MM.1S (cell line): ENCODE results near the gene TMEM154.

Experiments
- EZH2 ChIP-seq: fragments of 300-600 bp; sonication (generic); optimal IDR thresholded peaks from 2 replicates; pipeline ENCODE3; 2017; ENCODE audit warnings: low read depth, mild to moderate bottlenecking, antibody characterized with exemption, low read length, mixed read lengths
- EZH2phosphoT487 ChIP-seq: fragments of 300-600 bp; sonication (generic); IDR thresholded peaks from 2 replicates; pipeline ENCODE4 v1.6.1; 2018; ENCODE audit warnings: antibody characterized with exemption, low read length
- TF ChIP-seq, protein P1 (sequence below): fragments of 300-600 bp; sonication (generic); IDR thresholded peaks from 2 replicates; pipeline ENCODE4 v1.5.1; 2016; ENCODE audit warnings: antibody characterized with exemption, low read length, mixed read lengths

DNA sequence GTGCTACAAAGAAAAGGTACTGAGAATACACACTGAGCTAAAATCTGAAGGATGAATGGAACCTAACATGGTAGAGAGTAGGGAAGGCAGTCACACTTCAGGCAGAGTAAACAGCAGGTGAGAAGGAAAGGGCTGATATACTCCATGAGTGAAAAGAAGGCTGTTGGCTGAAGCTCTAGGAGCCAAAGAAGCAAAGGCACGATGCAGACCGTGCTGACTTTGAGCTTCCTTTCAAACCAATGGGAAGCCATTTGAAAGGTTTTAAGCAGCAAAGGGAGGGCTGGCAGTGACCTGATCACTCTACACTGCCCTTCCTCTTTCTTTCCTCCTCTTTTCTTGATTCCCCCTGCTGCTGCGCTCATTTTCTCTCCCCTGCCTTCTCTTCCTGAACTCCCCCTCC, 66.4 kb downstream of the TMEM154 start:
- TF ChIP-seq, protein P1, sequence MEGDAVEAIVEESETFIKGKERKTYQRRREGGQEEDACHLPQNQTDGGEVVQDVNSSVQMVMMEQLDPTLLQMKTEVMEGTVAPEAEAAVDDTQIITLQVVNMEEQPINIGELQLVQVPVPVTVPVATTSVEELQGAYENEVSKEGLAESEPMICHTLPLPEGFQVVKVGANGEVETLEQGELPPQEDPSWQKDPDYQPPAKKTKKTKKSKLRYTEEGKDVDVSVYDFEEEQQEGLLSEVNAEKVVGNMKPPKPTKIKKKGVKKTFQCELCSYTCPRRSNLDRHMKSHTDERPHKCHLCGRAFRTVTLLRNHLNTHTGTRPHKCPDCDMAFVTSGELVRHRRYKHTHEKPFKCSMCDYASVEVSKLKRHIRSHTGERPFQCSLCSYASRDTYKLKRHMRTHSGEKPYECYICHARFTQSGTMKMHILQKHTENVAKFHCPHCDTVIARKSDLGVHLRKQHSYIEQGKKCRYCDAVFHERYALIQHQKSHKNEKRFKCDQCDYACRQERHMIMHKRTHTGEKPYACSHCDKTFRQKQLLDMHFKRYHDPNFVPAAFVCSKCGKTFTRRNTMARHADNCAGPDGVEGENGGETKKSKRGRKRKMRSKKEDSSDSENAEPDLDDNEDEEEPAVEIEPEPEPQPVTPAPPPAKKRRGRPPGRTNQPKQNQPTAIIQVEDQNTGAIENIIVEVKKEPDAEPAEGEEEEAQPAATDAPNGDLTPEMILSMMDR, result no peak
- TF ChIP-seq EZH2, result no peak
- no peak for TF ChIP-seq EZH2phosphoT487
